Stimulated activated CD4-positive, alpha-beta T cell treated with anti-CD3 and anti-CD28 coated beads, Interleukin-2, amount 100 ng/mL, for 48 hours (primary cell): ENCODE results near the gene IRF8.
"Not testable (repeated sequence)": the region's sequence is repeated elsewhere in the genome, so short reads cannot be mapped to it uniquely, and the experiment has no call there.

Experiments used
- DNase-seq, 2 donors: peaks; one replicate each; pipeline ENCODE4 v3.0.0-alpha.2; 2020

Gene IRF8

GRCh38 chr16:85869206-85869605, 29.8 kb upstream of the IRF8 start:
- no peak for DNase-seq

- no peak for DNase-seq
These were observed 29.0 kb upstream of the IRF8 start for GRCh38 chr16:85869785-85870558.

- DNase-seq: no peak
These were observed 27.2 kb upstream of the IRF8 start for GRCh38 chr16:85871756-85872155.

- DNase-seq: no peak
These were observed 26.2 kb upstream of the IRF8 start for GRCh38 chr16:85872734-85873133.

- DNase-seq: no peak
These were observed 25.8 kb upstream of the IRF8 start for GRCh38 chr16:85873153-85873552.

GRCh38 chr16:85874031-85874430, 24.9 kb upstream of the IRF8 start:
- DNase-seq: not testable (repeated sequence)

- no peak for DNase-seq
These were observed 20.6 kb upstream of the IRF8 start for GRCh38 chr16:85878407-85878806.

GRCh38 chr16:85878875-85879274, 20.1 kb upstream of the IRF8 start:
- no peak for DNase-seq

- DNase-seq: no peak
These were observed 19.4 kb upstream of the IRF8 start for GRCh38 chr16:85879549-85879948.

- DNase-seq: no peak
These were observed 18.8 kb upstream of the IRF8 start for GRCh38 chr16:85879975-85880831.

- DNase-seq: no peak
These were observed 18.1 kb upstream of the IRF8 start for GRCh38 chr16:85880861-85881260.

- no peak for DNase-seq
These were observed 17.5 kb upstream of the IRF8 start for GRCh38 chr16:85881436-85881835.

GRCh38 chr16:85882181-85882810, 16.7 kb upstream of the IRF8 start:
- DNase-seq: no peak

- DNase-seq: no peak
These were observed 15.1 kb upstream of the IRF8 start for GRCh38 chr16:85883813-85884212.

GRCh38 chr16:85884808-85885463, 14.0 kb upstream of the IRF8 start:
- DNase-seq: no peak

GRCh38 chr16:85885537-85885936, 13.4 kb upstream of the IRF8 start:
- no peak for DNase-seq

- no peak for DNase-seq
These were observed 10.3 kb upstream of the IRF8 start for GRCh38 chr16:85888405-85889331.

GRCh38 chr16:85891033-85891775, 7.8 kb upstream of the IRF8 start:
- DNase-seq: no peak

- DNase-seq: no peak
These were observed 7.2 kb upstream of the IRF8 start for GRCh38 chr16:85891776-85892166.

GRCh38 chr16:85892760-85893159, 6.2 kb upstream of the IRF8 start:
- no peak for DNase-seq

- DNase-seq: no peak
These were observed 4.7 kb upstream of the IRF8 start for GRCh38 chr16:85894266-85894665.
